ENCODE data around the gene PRORP. TPM values are rescaled to one million over a fixed set of nuclear protein-coding genes. Genes with fewer than 3 reads are reported as not detected.

The PRORP gene
- 50.4 and 52.0 TPM in 2 replicates for total RNA-seq

DNA sequence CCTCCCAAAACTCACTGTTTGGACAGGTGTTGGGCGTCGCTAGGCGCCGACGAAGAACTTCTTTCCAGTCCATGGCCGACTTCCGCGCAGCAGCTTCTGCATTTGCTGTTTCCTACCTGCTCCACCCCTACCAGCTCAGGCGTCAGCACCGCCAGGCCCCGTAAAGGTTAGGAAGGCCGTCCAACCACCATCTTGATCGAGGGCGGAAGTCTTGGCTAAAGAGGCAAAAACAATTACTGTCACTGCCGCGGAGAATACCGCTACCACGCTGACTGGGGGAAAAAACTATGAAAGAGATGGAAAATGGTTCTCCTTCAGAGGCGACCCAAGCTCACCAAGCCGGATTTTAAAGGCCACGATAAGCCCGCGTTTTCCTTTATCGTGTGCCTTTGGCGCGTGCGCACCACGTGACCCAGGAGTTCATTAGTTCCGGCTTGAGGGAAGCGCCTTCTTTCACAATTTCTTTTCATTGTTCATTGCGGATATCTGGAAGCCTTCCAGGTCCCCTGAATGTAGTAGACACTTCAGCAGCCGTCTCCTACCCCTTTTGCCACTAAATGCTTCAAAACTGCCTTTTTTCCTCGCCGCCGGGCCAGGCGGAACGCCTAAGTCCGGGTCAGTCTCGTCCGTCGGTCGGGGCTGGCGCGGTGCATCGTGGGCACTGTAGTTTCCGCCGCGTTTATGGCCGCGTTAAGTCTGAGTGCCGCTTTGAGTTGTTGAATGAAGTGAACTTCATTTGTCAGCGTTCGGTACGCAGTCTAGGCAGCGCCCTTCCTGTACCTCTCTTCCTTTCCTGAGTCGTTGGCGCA is at the start of gene PRORP, which contains the start of gene PPP2R3C:
Gene PRORP (plus strand): TSS at position 666 of the 809 bp plus-strand sequence. CDS start 694 bp downstream, outside the sequence.
Gene PPP2R3C (minus strand): TSS at position 104 of the 809 bp plus-strand sequence. CDS start 31 bp downstream, at position 73.

Other genes starting within 250 kb of the PRORP start
- gene BAZ1A, start 247.2 kb upstream of the PRORP start, total RNA-seq: 40.7 and 42.6 TPM in 2 replicates
- 51.2 and 58.3 TPM in 2 replicates for gene SRP54, start 139.6 kb upstream of the PRORP start, total RNA-seq
- 42.0 and 55.4 TPM in 2 replicates for gene FAM177A1, start 76.3 kb upstream of the PRORP start, total RNA-seq
- 34.0 and 42.3 TPM in 2 replicates for gene PPP2R3C, start 562 bp upstream of the PRORP start, total RNA-seq
- 277 and 322 TPM in 2 replicates for gene PSMA6, start 169.8 kb downstream of the PRORP start, total RNA-seq

All from mammary microvascular endothelial cell (primary cell).